ENCODE measurements around the gene LRRC15.

DNA sequence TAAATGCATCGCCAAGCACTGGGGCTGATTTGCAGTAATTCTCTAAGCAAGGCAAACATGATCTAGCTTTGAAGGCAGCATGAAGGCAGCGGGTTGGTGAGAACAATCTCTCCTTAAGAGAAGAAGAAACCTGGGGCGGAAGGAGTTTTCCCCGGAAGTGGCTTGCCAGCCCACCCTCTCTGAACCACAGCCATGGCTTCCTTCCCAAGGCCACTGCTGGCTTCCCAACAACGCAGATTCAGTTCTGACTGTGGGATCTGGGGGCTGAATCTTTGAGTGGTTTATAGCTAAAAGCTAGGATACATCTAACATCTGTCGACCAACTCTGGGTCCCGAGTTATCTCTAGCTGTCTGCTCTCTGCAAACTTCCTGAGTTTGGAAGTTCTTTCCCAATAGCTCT, 14.2 kb downstream of the LRRC15 start:
- no peak for TF ChIP-seq EZH2 (IDR thresholded peaks at IDR 0.05; ENCODE audit: borderline replicate concordance, low read length)
- TF ChIP-seq, protein P1, sequence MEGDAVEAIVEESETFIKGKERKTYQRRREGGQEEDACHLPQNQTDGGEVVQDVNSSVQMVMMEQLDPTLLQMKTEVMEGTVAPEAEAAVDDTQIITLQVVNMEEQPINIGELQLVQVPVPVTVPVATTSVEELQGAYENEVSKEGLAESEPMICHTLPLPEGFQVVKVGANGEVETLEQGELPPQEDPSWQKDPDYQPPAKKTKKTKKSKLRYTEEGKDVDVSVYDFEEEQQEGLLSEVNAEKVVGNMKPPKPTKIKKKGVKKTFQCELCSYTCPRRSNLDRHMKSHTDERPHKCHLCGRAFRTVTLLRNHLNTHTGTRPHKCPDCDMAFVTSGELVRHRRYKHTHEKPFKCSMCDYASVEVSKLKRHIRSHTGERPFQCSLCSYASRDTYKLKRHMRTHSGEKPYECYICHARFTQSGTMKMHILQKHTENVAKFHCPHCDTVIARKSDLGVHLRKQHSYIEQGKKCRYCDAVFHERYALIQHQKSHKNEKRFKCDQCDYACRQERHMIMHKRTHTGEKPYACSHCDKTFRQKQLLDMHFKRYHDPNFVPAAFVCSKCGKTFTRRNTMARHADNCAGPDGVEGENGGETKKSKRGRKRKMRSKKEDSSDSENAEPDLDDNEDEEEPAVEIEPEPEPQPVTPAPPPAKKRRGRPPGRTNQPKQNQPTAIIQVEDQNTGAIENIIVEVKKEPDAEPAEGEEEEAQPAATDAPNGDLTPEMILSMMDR (conservative IDR thresholded peaks at IDR 0.05 in 1 of 2, IDR thresholded peaks at IDR 0.05 in 1 of 2; ENCODE audit: extremely low read depth in 1 of 2, insufficient read depth in 1 of 2, low read depth in 1 of 2, low read length in 2 of 2) = no peak
